Mucosa of descending colon (tissue), 3 donors: ENCODE measurements around the gene C7orf57. TPM values are rescaled to one million over a fixed set of nuclear protein-coding genes. Genes with fewer than 3 reads are reported as not detected.

Source experiments
- ATAC-seq: fragments of 200-7000 bp; cut with Tn5 transposase; one replicate; pipeline ENCODE4 v1.9.1; 2020; ENCODE audit warnings: mild to moderate bottlenecking, moderate library complexity
- DNase-seq, 3 donors: peaks; one replicate each; pipeline ENCODE4 v3.0.0-alpha.2; 2020
- H3K36me3 ChIP-seq: fragments of 200-600 bp; one replicate; pipeline ENCODE4 v1.8.0; 2021; ENCODE audit warnings: low read depth, mild to moderate bottlenecking
- H3K4me1 ChIP-seq: fragments of 200-600 bp; one replicate; pipeline ENCODE4 v1.8.0; 2021; ENCODE audit warnings: low read depth, mild to moderate bottlenecking
- H3K4me3 ChIP-seq: fragments of 200-600 bp; one replicate; pipeline ENCODE4 v1.8.0; 2021; ENCODE audit warnings: mild to moderate bottlenecking
- H3K9me3 ChIP-seq: fragments of 200-600 bp; one replicate; pipeline ENCODE4 v1.8.0; 2021; ENCODE audit warnings: mild to moderate bottlenecking
- intact Hi-C, 2 donors: fragments of 100-400 bp; cut with DNase I in 1 of 2; cut with micrococcal nuclease in 1 of 2; formaldehyde crosslinking; loops; one replicate each; pipeline versions ENCODE4 v1.11.0 to v1.11.1; 2022; cut with DNase I, micrococcal nuclease
- total RNA-seq, 3 donors: library from RNA; stranded (reverse); fragmentation: NEBNext Ultra II Directional in 2 of 3; extraction: Animal tissue kit (Norgen Biotek cat#: 25700) in 2 of 3; gene quantifications; one replicate each; pipeline versions ENCODE4 v1.2.1 to v1.2.4, GENCODE V29; 2021 to 2023
- TF ChIP-seq, protein P1 (sequence below): fragments of 200-600 bp; IDR thresholded peaks from one replicate; pipeline ENCODE4 v1.8.0; 2022; ENCODE audit warnings: antibody characterized with exemption, mild to moderate bottlenecking
- donor health status: DM: no; HTN: no; CAD: no; lungs with moderate emphysema.
- donor health status: DM: no; HTN: no; CAD: no.
- donor health status: DM: no; HTN: yes; CAD: no.

Gene C7orf57
- total RNA-seq, 3 donors from 2014 or later: not detected

DNA sequence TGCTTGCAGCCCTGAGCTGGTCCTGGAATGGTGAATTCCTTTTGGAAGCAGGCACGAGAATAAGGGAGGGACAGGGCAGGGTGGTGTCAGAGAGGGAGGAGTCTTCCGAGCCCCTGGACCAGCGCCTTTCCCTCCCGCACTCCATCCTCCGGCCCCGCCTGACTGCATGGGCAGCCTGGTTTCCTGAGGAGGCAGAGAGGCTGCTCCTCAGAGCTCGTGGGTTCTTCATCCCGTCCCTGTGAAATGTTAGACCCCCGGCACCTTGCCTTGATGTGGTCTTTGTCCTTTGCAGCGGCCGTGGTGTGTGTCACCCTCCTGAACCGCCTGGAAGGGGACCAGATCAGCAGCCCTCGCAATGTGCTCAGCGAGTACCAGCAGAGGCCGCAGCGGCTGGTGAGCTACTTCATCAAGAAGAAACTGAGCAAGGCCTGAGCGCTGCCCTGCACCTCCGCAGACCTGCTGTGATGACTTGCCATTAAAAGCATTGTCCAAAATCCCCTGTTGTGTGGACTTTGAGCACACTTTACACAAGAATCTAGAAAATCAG is 72.7 kb downstream of the C7orf57 start:
- TF ChIP-seq, protein P1, sequence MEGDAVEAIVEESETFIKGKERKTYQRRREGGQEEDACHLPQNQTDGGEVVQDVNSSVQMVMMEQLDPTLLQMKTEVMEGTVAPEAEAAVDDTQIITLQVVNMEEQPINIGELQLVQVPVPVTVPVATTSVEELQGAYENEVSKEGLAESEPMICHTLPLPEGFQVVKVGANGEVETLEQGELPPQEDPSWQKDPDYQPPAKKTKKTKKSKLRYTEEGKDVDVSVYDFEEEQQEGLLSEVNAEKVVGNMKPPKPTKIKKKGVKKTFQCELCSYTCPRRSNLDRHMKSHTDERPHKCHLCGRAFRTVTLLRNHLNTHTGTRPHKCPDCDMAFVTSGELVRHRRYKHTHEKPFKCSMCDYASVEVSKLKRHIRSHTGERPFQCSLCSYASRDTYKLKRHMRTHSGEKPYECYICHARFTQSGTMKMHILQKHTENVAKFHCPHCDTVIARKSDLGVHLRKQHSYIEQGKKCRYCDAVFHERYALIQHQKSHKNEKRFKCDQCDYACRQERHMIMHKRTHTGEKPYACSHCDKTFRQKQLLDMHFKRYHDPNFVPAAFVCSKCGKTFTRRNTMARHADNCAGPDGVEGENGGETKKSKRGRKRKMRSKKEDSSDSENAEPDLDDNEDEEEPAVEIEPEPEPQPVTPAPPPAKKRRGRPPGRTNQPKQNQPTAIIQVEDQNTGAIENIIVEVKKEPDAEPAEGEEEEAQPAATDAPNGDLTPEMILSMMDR: no peak
- no peak overlapping the region for H3K4me3 ChIP-seq
- DNase-seq: no peak
- no peaks in the 10 kb centered on the region for H3K9me3 ChIP-seq
- intact Hi-C loops: loop anchor here in 1 of 2 donors (10.0 kb wide), 1 partner anchor 113 kb away; no protein-coding TSS in a partner anchor
- ATAC-seq: no peak
- no peaks in the 10 kb centered on the region for H3K4me1 ChIP-seq
- peaks cover 9% of the 10 kb centered on the region for H3K36me3 ChIP-seq

DNA sequence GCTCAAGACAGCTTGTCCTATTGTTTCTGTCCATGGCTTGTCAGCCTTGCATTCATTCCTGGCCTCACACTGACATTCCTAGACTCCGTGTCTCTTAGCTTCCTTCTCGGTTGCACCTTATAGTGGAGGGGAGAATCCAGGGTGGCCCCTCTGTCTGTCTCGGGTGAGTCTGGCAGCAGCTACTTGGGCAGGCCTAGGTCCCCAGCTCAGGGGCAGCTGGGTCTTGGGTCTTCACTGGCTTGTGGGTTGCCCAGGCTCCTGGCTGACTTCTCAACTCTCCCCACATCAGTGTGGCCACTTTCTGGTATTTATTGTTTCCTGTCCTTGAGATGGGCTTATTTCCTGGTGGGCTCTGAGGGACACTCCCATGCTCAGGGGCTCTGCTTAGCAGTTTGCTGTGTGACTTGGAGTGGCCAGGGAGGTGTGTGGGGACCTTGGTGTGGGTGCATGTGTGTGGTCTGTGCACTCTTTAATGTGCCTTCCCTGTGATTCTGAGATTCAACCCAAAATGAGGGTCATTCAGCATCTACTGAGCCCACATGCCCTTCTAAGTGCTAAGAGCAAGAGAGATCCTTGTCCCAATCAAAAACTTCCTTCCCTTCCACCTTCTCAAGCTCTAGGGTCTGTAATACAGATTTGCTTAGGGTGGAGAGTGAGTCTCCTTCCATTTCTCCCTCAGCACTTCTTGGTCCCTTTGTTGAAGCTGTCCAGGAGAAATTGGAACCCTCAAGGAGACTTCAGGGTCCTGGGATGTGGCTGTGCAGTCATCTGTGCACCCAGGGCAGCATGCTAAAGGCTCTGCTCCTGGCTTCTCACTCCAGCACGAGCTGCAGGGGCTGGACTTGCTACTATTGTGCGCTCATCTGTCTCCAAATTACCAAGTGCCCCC is 73.9 kb downstream of the C7orf57 start:
- intact Hi-C loops: loop anchor here in 1 of 2 donors (10.0 kb wide), 1 partner anchor 114 kb away; no protein-coding TSS in a partner anchor
- ATAC-seq (peak; percentile 6), DNase-seq (no peak)
- Histone ChIP-seq H3K4me3 (no peak overlapping the region), H3K36me3 (peaks cover 9% of the 10 kb centered on the region), H3K4me1 (no peaks in the 10 kb centered on the region), H3K9me3 (no peaks in the 10 kb centered on the region)
- TF ChIP-seq, protein P1: no peak

DNA sequence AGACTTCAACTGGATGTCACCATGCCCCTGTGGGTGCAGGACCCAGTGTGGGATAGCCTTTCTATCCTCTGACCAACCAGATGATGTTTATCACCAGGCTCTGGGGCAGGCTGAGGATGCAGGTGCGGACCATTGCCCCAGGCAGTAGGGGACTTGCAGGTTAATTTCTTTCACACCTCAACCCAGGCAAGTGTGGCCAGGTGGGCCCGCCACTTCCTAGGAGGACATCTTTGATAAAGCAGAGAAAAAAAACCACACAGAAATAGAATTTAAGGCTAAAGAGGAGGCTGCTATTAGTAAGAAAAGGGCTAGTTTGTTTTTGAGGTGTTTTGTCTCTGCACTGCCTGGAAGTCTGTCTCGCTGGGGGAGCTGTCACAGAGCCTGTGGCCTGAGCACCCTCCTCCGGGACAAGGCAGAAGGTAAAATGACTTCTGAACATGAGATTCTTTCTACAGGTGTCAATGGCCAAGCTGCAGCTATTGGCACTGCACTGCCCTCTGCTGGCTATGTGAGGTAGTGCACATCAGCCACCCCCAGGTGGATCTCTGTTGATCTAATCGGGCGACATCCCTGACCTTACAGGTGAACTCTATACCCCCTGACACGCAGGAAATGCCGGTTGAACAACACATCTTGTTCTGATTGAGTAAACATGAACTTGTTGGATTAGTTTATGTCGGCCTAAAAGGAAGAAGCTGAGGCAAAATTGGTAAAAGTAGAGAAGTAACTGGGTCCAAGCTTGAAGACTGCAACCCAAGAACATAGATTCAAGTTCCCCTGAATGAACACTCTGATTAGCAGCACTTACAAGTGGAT is 74.7 kb downstream of the C7orf57 start:
- intact Hi-C loops: loop anchor here (2.0 to 10.0 kb wide), 3 partner anchors 115 to 165 kb away; partner anchors contain the start of gene PKD1L1 (in 1 of the 2)
- Histone ChIP-seq H3K36me3 (peaks cover 9% of the 10 kb centered on the region), H3K4me3 (no peak overlapping the region), H3K9me3 (no peaks in the 10 kb centered on the region), H3K4me1 (no peaks in the 10 kb centered on the region)
- ATAC-seq (peak; percentile 94), DNase-seq (peak; percentile 83 to 95 (median 92))
- TF ChIP-seq, protein P1: peak; percentile 93

DNA sequence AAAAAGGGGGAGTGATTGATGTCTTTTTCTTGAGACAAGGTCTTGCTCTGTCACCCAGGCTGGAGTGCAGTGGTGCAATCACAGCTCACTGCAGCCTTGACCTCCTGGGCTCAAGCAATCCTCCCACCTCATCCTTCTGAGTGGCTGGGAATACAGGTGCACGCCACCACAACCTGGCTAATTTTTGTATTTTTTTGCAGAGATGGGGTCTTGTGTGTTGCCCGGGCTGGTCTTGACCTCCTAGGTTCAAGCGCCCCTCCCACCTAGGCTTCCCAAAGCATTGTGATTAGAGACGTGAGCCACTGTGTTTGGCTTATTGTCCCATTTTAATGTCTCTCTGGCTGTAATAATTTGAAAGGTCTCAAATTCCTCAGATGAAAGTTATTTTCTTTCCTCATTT is 75.5 kb downstream of the C7orf57 start:
- TF ChIP-seq, protein P1: no peak
- no peak overlapping the region for H3K4me3 ChIP-seq
- ATAC-seq (no peak), DNase-seq (no peak)
- no peaks in the 10 kb centered on the region for H3K9me3 ChIP-seq
- peaks cover 9% of the 10 kb centered on the region for H3K36me3 ChIP-seq
- H3K4me1 ChIP-seq: no peaks in the 10 kb centered on the region
- intact Hi-C loops: loop anchor here (2.0 to 5.0 kb wide), 2 partner anchors 164 to 166 kb away; partner anchors contain the start of gene PKD1L1 (in 1 of the 2)

Other genes starting within 250 kb of the C7orf57 start
- gene PKD1L1, start 87.1 kb upstream of the C7orf57 start, total RNA-seq: under 1 TPM; 0.60 to 0.95 (median 0.61) TPM
- gene HUS1, start 55.9 kb upstream of the C7orf57 start, total RNA-seq: 10 to 100 TPM; 44.8 to 53.7 (median 47.4) TPM
- gene SUN3, start 6.4 kb upstream of the C7orf57 start, total RNA-seq: under 1 TPM in 1 of 3 donors, not detected in 2; 0.31 TPM
- 10 to 100 TPM; 30.7 to 63.6 (median 51.0) TPM for gene UPP1, start 53.7 kb downstream of the C7orf57 start, total RNA-seq
- 1 to 10 TPM in 2 of 3 donors, under 1 TPM in 1; 0.43 to 1.6 (median 1.1) TPM for gene ABCA13, start 135.9 kb downstream of the C7orf57 start, total RNA-seq